Measurements from ENCODE around the gene GRIK1. TPM values are rescaled to one million over a fixed set of nuclear protein-coding genes. Genes with fewer than 3 reads are reported as not detected.

Gene GRIK1
- polyA plus RNA-seq, 1 donor from 2014 or later: 8.7 TPM

GRCh38 chr21:29834617-29835016 lies 105.2 kb downstream of the GRIK1 start:
- Histone ChIP-seq H3K36me3 (ENCODE audit: insufficient read depth, low read length) (no peaks in the 10 kb centered on the region), H3K9ac (ENCODE audit: low read length) (no peak overlapping the region), H3K9me2 (ENCODE audit: insufficient read depth, low read length) (no peaks in the 10 kb centered on the region), H2AFZ (ENCODE audit: low read depth, low read length) (no peak overlapping the region), H3K79me2 (replicated peaks; ENCODE audit: insufficient read depth, low read length) (no peaks in the 10 kb centered on the region), H3K27me3 (ENCODE audit: insufficient read depth, low read depth, low read length) (no peaks in the 10 kb centered on the region), H3K27ac (ENCODE audit: low read length) (no peak overlapping the region), H3F3A (ENCODE audit: insufficient read depth, low read length, poor library complexity, severe bottlenecking) (no peaks in the 10 kb centered on the region), H4K20me1 (ENCODE audit: insufficient read depth) (no peaks in the 10 kb centered on the region), H3K4me3 (ENCODE audit: low read length) (no peak overlapping the region), H3K4me2 (ENCODE audit: low read length) (no peak overlapping the region), H3K9me3 (ENCODE audit: low read length) (peaks cover 7% of the 10 kb centered on the region)
- TF ChIP-seq, protein P1, sequence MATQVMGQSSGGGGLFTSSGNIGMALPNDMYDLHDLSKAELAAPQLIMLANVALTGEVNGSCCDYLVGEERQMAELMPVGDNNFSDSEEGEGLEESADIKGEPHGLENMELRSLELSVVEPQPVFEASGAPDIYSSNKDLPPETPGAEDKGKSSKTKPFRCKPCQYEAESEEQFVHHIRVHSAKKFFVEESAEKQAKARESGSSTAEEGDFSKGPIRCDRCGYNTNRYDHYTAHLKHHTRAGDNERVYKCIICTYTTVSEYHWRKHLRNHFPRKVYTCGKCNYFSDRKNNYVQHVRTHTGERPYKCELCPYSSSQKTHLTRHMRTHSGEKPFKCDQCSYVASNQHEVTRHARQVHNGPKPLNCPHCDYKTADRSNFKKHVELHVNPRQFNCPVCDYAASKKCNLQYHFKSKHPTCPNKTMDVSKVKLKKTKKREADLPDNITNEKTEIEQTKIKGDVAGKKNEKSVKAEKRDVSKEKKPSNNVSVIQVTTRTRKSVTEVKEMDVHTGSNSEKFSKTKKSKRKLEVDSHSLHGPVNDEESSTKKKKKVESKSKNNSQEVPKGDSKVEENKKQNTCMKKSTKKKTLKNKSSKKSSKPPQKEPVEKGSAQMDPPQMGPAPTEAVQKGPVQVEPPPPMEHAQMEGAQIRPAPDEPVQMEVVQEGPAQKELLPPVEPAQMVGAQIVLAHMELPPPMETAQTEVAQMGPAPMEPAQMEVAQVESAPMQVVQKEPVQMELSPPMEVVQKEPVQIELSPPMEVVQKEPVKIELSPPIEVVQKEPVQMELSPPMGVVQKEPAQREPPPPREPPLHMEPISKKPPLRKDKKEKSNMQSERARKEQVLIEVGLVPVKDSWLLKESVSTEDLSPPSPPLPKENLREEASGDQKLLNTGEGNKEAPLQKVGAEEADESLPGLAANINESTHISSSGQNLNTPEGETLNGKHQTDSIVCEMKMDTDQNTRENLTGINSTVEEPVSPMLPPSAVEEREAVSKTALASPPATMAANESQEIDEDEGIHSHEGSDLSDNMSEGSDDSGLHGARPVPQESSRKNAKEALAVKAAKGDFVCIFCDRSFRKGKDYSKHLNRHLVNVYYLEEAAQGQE (IDR thresholded peaks at IDR 0.05; ENCODE audit: borderline replicate concordance): no peak
- TF ChIP-seq EZH2 (IDR thresholded peaks at IDR 0.05; ENCODE audit: borderline replicate concordance, insufficient read depth, low read length, poor library complexity, severe bottlenecking): no peak
- TF ChIP-seq TAF1 (IDR thresholded peaks at IDR 0.05; ENCODE audit: low read depth): no peak

- Histone ChIP-seq H3K9ac (ENCODE audit: low read length) (no peak overlapping the region), H2AFZ (ENCODE audit: low read depth, low read length) (no peak overlapping the region), H3K4me3 (ENCODE audit: low read length) (no peak overlapping the region), H3K79me2 (replicated peaks; ENCODE audit: insufficient read depth, low read length) (no peaks in the 10 kb centered on the region), H3K9me3 (ENCODE audit: low read length) (peaks cover 7% of the 10 kb centered on the region), H3K36me3 (ENCODE audit: insufficient read depth, low read length) (no peaks in the 10 kb centered on the region), H3K27ac (ENCODE audit: low read length) (no peak overlapping the region), H4K20me1 (ENCODE audit: insufficient read depth) (no peaks in the 10 kb centered on the region), H3K9me2 (ENCODE audit: insufficient read depth, low read length) (no peaks in the 10 kb centered on the region), H3K4me2 (ENCODE audit: low read length) (no peak overlapping the region), H3F3A (ENCODE audit: insufficient read depth, low read length, poor library complexity, severe bottlenecking) (peaks cover 4% of the 10 kb centered on the region), H3K27me3 (ENCODE audit: insufficient read depth, low read depth, low read length) (no peaks in the 10 kb centered on the region)
- TF ChIP-seq CTCF (IDR thresholded peaks at IDR 0.05; ENCODE audit: poor library complexity, severe bottlenecking) (no peak), TAF1 (IDR thresholded peaks at IDR 0.05; ENCODE audit: low read depth) (no peak), SMC3 (conservative IDR thresholded peaks at IDR 0.05; ENCODE audit: poor library complexity) (no peak), EP300 (conservative IDR thresholded peaks at IDR 0.05; ENCODE audit: poor library complexity, severe bottlenecking) (no peak), MXI1 (conservative IDR thresholded peaks at IDR 0.05; ENCODE audit: poor library complexity, severe bottlenecking) (no peak), POLR2AphosphoS5 (IDR thresholded peaks at IDR 0.05) (no peak), RAD21 (conservative IDR thresholded peaks at IDR 0.05) (no peak), EZH2 (IDR thresholded peaks at IDR 0.05; ENCODE audit: borderline replicate concordance, insufficient read depth, low read length, poor library complexity, severe bottlenecking) (no peak)
- TF ChIP-seq, protein P1 (IDR thresholded peaks at IDR 0.05; ENCODE audit: borderline replicate concordance): no peak
These were observed 107.6 kb downstream of the GRIK1 start for GRCh38 chr21:29832217-29832616.
